Measurements from ENCODE around the gene MB. TPM values are rescaled to one million over a fixed set of nuclear protein-coding genes. Genes with fewer than 3 reads are reported as not detected.

Gene MB
- total RNA-seq (2022; extraction: Qiagen RNA extraction; ENCODE audit: low read depth): 6.0 to 11.2 TPM (median 6.8 TPM) in 5 replicates

GRCh38 chr22:35617137-35617755, at the start of gene MB:
MB (minus strand) TSS chr22:35617329; CDS start chr22:35617257, 72 bp downstream.

GRCh38 chr22:35648066-35649025, 31.2 kb upstream of the MB start, which contains the start of gene APOL6:
APOL6 (plus strand) TSS chr22:35648446; CDS start chr22:35656426, 7,980 bp downstream.

Other genes with a start within 250 kb of the MB start
- gene HMOX1, start 236.2 kb downstream of the MB start, total RNA-seq (2022; extraction: Qiagen RNA extraction; ENCODE audit: low read depth): 704 to 935 TPM (median 733 TPM) in 5 replicates
- 67.8 to 97.0 TPM (median 90.8 TPM) in 5 replicates for gene MCM5, start 217.2 kb downstream of the MB start, total RNA-seq (2022; extraction: Qiagen RNA extraction; ENCODE audit: low read depth)
- gene RASD2, start 76.5 kb downstream of the MB start, total RNA-seq (2022; extraction: Qiagen RNA extraction; ENCODE audit: low read depth): 1.1 to 1.5 TPM (median 1.3 TPM) in 5 replicates
- 2.2 to 2.9 TPM (median 2.3 TPM) in 5 replicates for gene APOL6, start 31.1 kb upstream of the MB start, total RNA-seq (2022; extraction: Qiagen RNA extraction; ENCODE audit: low read depth)
- gene APOL5, start 100.5 kb upstream of the MB start, total RNA-seq (2022; extraction: Qiagen RNA extraction; ENCODE audit: low read depth): not detected in 5 replicates